NCI-H345 treated with DMSO at 0.1 percent for 48 hours (cell line): ENCODE measurements around the gene CYP24A1.

ENCODE experiments used
- DNase-seq: peaks from one replicate; lab custom pipeline; 2025; ENCODE audit not compliant: unreplicated experiment; lab: John Stamatoyannopoulos, UW

Gene CYP24A1

GRCh38 chr20:54204063-54204462 lies 30.3 kb upstream of the CYP24A1 start:
- DNase-seq: no peak

- no peak for DNase-seq
Measured at GRCh38 chr20:54203281-54203680, 29.5 kb upstream of the CYP24A1 start.

GRCh38 chr20:54201268-54201846 lies 27.6 kb upstream of the CYP24A1 start:
- DNase-seq: no peak

- DNase-seq: no peak
Measured at GRCh38 chr20:54200487-54201267, 26.9 kb upstream of the CYP24A1 start.

- DNase-seq: peak; percentile 46
Measured at GRCh38 chr20:54199721-54200176, 26.0 kb upstream of the CYP24A1 start.

GRCh38 chr20:54199283-54199682 lies 25.5 kb upstream of the CYP24A1 start:
- no peak for DNase-seq

- DNase-seq: no peak
Measured at GRCh38 chr20:54197621-54198604, 24.1 kb upstream of the CYP24A1 start.

GRCh38 chr20:54195483-54196472 lies 22.0 kb upstream of the CYP24A1 start:
- DNase-seq: no peak

GRCh38 chr20:54194724-54195438 lies 21.1 kb upstream of the CYP24A1 start:
- DNase-seq: no peak

- DNase-seq: no peak
Measured at GRCh38 chr20:54193817-54194216, 20.0 kb upstream of the CYP24A1 start.

- DNase-seq: no peak
Measured at GRCh38 chr20:54190217-54190616, 16.4 kb upstream of the CYP24A1 start.

- no peak for DNase-seq
Measured at GRCh38 chr20:54189630-54190029, 15.8 kb upstream of the CYP24A1 start.

GRCh38 chr20:54188132-54188849 lies 14.5 kb upstream of the CYP24A1 start:
- no peak for DNase-seq

GRCh38 chr20:54184904-54185626 lies 11.3 kb upstream of the CYP24A1 start:
- no peak for DNase-seq

GRCh38 chr20:54184071-54184470 lies 10.3 kb upstream of the CYP24A1 start:
- no peak for DNase-seq

- no peak for DNase-seq
Measured at GRCh38 chr20:54180931-54181330, 7.1 kb upstream of the CYP24A1 start.

- DNase-seq: no peak
Measured at GRCh38 chr20:54179946-54180345, 6.2 kb upstream of the CYP24A1 start.

GRCh38 chr20:54178256-54178655 lies 4.5 kb upstream of the CYP24A1 start:
- DNase-seq: no peak
